GM12878 (cell line): ENCODE measurements around the gene GH2. TPM values are rescaled to one million over a fixed set of nuclear protein-coding genes. Genes with fewer than 3 reads are reported as not detected.
"Not testable (repeated sequence)": the region's sequence is repeated elsewhere in the genome, so short reads cannot be mapped to it uniquely, and the experiment has no call there.

Experiments used
- ATAC-seq: fragments of 200-7000 bp; cut with Tn5 transposase; 3 replicates; pipeline ENCODE4 v1.9.1; 2020; ENCODE audit warnings: mild to moderate bottlenecking, moderate library complexity
- BruUV-seq: library from RNA; stranded (reverse); fragments of 400-500 nt; replicated peaks from 2 replicates; lab custom pipeline; 2021; lab: Mats Ljungman, UMichigan
- CTCF ChIA-PET: fragments of 300-600 bp; sonication (Branson Sonifier 250); formaldehyde crosslinking; extraction: SDS; loops from one replicate; lab custom pipeline; 2021; ENCODE audit warnings: inconsistent platforms; lab: Yijun Ruan, JAX
- POLR2A ChIA-PET: fragments of 350-600 bp; formaldehyde crosslinking; extraction: SDS; loops from one replicate; lab custom pipeline; 2021; ENCODE audit warnings: inconsistent platforms; lab: Charles Lee
- RAD21 ChIA-PET: fragments of 300-600 bp; sonication (Branson Sonifier 250); formaldehyde crosslinking; loops from one replicate; lab custom pipeline; 2023; ENCODE audit warnings: antibody characterized with exemption; ENCODE audit not compliant: unreplicated experiment; lab: Charles Lee
- SMC1A ChIA-PET: fragments of 300-600 bp; sonication (Branson Sonifier 250); formaldehyde crosslinking; loops from one replicate; lab custom pipeline; 2023; ENCODE audit not compliant: unreplicated experiment, uncharacterized antibody; lab: Charles Lee
- DNase-seq: peaks from one replicate; pipeline ENCODE4 v3.0.0-alpha.2; 2011; ENCODE audit warnings: low read depth, low spot score
- FAIRE-seq: peaks from 3 replicates; lab custom pipeline; 2011; peaks lifted over from hg19 to GRCh38; lab: Jason Lieb, UNC
- H2AFZ ChIP-seq: 2 replicates; pipeline ENCODE4 v1.6.0; 2011; ENCODE audit warnings: low read depth, low read length, control low read depth; ENCODE audit not compliant: control insufficient read depth
- H3K27ac ChIP-seq: 2 replicates; pipeline ENCODE4 v1.5.1; 2011; ENCODE audit warnings: control low read depth; ENCODE audit not compliant: control insufficient read depth, insufficient read depth
- H3K27me3 ChIP-seq, 2 experiments: replicated peaks in 1 of 2; 2 replicates each; pipeline versions ENCODE4 v1.6.0 to v1.6.1; 2011; ENCODE audit warnings: low read length in 1 of 2; ENCODE audit not compliant: control insufficient read depth in 2 of 2, insufficient read depth in 2 of 2
- H3K36me3 ChIP-seq, 2 experiments: 2 replicates each; pipeline ENCODE4 v1.5.1; 2011; ENCODE audit warnings: low read length in 1 of 2; ENCODE audit not compliant: control insufficient read depth in 2 of 2, insufficient read depth in 2 of 2
- H3K4me1 ChIP-seq: 2 replicates; pipeline ENCODE4 v1.6.1; 2011; ENCODE audit warnings: mild to moderate bottlenecking, low read length, moderate library complexity, mixed read lengths; ENCODE audit not compliant: control insufficient read depth, insufficient read depth
- H3K4me2 ChIP-seq: 2 replicates; pipeline ENCODE4 v1.6.0; 2011; ENCODE audit warnings: control low read depth; ENCODE audit not compliant: control insufficient read depth, insufficient read depth
- H3K4me3 ChIP-seq: fragments of 200-600 bp; sonication (generic); 2 replicates; pipeline ENCODE4 v1.5.1; 2016
- H3K79me2 ChIP-seq: 2 replicates; pipeline ENCODE4 v1.6.0; 2011; ENCODE audit warnings: low read length; ENCODE audit not compliant: control insufficient read depth, insufficient read depth
- H3K9ac ChIP-seq: 2 replicates; pipeline ENCODE4 v1.8.0; 2011; ENCODE audit warnings: low read length, control low read depth, mixed read lengths; ENCODE audit not compliant: control insufficient read depth, insufficient read depth
- H3K9me3 ChIP-seq: replicated peaks from 3 replicates; pipeline ENCODE4 v1.5.1; 2011; ENCODE audit warnings: mild to moderate bottlenecking, low read length; ENCODE audit not compliant: control insufficient read depth, insufficient read depth
- H4K20me1 ChIP-seq: 2 replicates; pipeline ENCODE4 v1.6.0; 2011; ENCODE audit not compliant: control insufficient read depth, insufficient read depth
- CTCF ChIP-seq, 3 experiments: IDR thresholded peaks in 2 of 3; conservative IDR thresholded peaks in 1 of 3; 2 replicates each; pipeline ENCODE4 v1.5.1; 2011; ENCODE audit warnings: low read depth in 3 of 3, low read length in 3 of 3, mild to moderate bottlenecking in 3 of 3, control low read depth in 2 of 3, moderate library complexity in 2 of 3, inconsistent platforms in 1 of 3, mixed read lengths in 1 of 3; ENCODE audit not compliant: control insufficient read depth in 2 of 3, insufficient read depth in 1 of 3; ENCODE audit errors: extremely low read depth in 1 of 3
- WGBS: methylation state at CpG from one replicate; pipeline ENCODE4 v1.1.6; 2016; ENCODE audit warnings: low lambda C conversion rate; ENCODE audit not compliant: insufficient replicate concordance, insufficient coverage; ENCODE audit errors: missing lambda C conversion rate; 5-methylcytosine and 5-hydroxymethylcytosine counted together
- in situ Hi-C: fragments of 300-500 bp; cut with MboI; formaldehyde crosslinking; loops from 9 replicates; pipeline ENCODE4 v1.14.3; 2018; ENCODE audit warnings: mixed read lengths
- intact Hi-C: fragments of 100-400 bp; cut with micrococcal nuclease; formaldehyde crosslinking; loops from one replicate; pipeline ENCODE4 v1.14.2; 2022; ENCODE audit not compliant: unreplicated experiment
- polyA plus RNA-seq, 11 experiments: library from polyadenylated mRNA; depleted of rRNA in 4 of 11; unstranded in 6 of 11; stranded (reverse) in 5 of 11; fragments of >200 nt; fragmentation: Nextera tagmentation in 4 of 11; fragmentation: Illumina TruSeq in 1 of 11; extraction: Ambion mirVana in 4 of 11; extraction: Trizol in 1 of 11; gene quantifications; 1 replicate in 1 of 11; 2 replicates in 10 of 11; pipeline versions ENCODE4 v1.2.1 to v1.2.3, GENCODE V29; 2011 to 2016; ENCODE audit warnings: inconsistent platforms in 2 of 11, missing spikeins in 2 of 11, low read depth in 1 of 11
- total RNA-seq, 4 experiments: library from RNA; depleted of rRNA in 3 of 4; stranded (reverse); fragments of >200 nt in 3 of 4; fragmentation: Illumina TruSeq in 1 of 4; extraction: Trizol in 1 of 4; gene quantifications; 2 replicates each; pipeline versions ENCODE4 v1.2.1 to v1.2.3, GENCODE V29; 2013 to 2021

GH2 gene
- total and polyA plus RNA-seq, 10 of the 15 experiments (the other 5 are each of a cell fraction or from before 2014, with no cell fraction given) = not detected

- H4K20me1 ChIP-seq, POLR2A ChIA-PET, in situ Hi-C loops, H3K27ac ChIP-seq, H3K4me2 ChIP-seq, H3K27me3 ChIP-seq, H3K79me2 ChIP-seq, H3K4me3 ChIP-seq, DNase-seq, H3K36me3 ChIP-seq, H3K9me3 ChIP-seq, H3K9ac ChIP-seq, H2AFZ ChIP-seq, intact Hi-C loops, FAIRE-seq, BruUV-seq, H3K4me1 ChIP-seq: not testable (repeated sequence)
- ATAC-seq = peak; percentile 93
- ChIA-PET SMC1A (interaction anchor here (1.0 to 2.4 kb wide), 5 partner anchors 18 to 362 kb away, joined by 3 to 8 read pairs (median 4); no protein-coding TSS in a partner anchor), CTCF (interaction anchor here (0.6 to 5.1 kb wide), 20 partner anchors 9 to 654 kb away, joined by 3 to 49 read pairs (median 4); partner anchors contain the start of genes CSHL1 and GH2), RAD21 (interaction anchor here (1.0 to 1.5 kb wide), 2 partner anchors 62 to 141 kb away, joined by 3 read pairs; no protein-coding TSS in a partner anchor)
- 6% methylated on average over 13 of the region's 13 CpGs for WGBS
- TF ChIP-seq CTCF (IDR thresholded peaks at IDR 0.05 in 2 of 3, conservative IDR thresholded peaks at IDR 0.05 in 1 of 3; ENCODE audit: control insufficient read depth in 2 of 3, extremely low read depth in 1 of 3, insufficient read depth in 1 of 3, low read depth in 3 of 3, low read length in 3 of 3) = peak; percentile 28 to 41 (median 31); a peak in 3 of 6 replicates
These were observed 7.5 kb upstream of the GH2 start for GRCh38 chr17:63889026-63889848.

GRCh38 chr17:63885119-63885518 lies 3.4 kb upstream of the GH2 start:
- DNase-seq, H3K27ac ChIP-seq, RAD21 ChIA-PET, intact Hi-C loops, H3K4me3 ChIP-seq, SMC1A ChIA-PET, H3K4me1 ChIP-seq, H3K36me3 ChIP-seq, H4K20me1 ChIP-seq, CTCF ChIA-PET, H3K27me3 ChIP-seq, BruUV-seq, H3K79me2 ChIP-seq, in situ Hi-C loops, H3K9me3 ChIP-seq, ATAC-seq, POLR2A ChIA-PET, H2AFZ ChIP-seq, H3K4me2 ChIP-seq, FAIRE-seq, H3K9ac ChIP-seq: not testable (repeated sequence)
- 62% methylated on average over 11 of the region's 11 CpGs for WGBS

GRCh38 chr17:63882626-63883126 lies 932 bp upstream of the GH2 start:
- H3K9me3 ChIP-seq, intact Hi-C loops, H3K36me3 ChIP-seq, H4K20me1 ChIP-seq, H3K9ac ChIP-seq, H3K27ac ChIP-seq, DNase-seq, H2AFZ ChIP-seq, POLR2A ChIA-PET, FAIRE-seq, H3K27me3 ChIP-seq, ATAC-seq, BruUV-seq, in situ Hi-C loops, H3K4me2 ChIP-seq, H3K79me2 ChIP-seq, H3K4me3 ChIP-seq, RAD21 ChIA-PET, H3K4me1 ChIP-seq: not testable (repeated sequence)
- ChIA-PET SMC1A (interaction anchor here (1.4 kb wide), 1 partner anchor 251 kb away, joined by 3 read pairs; no protein-coding TSS in a partner anchor), CTCF (interaction anchor here (0.7 to 2.3 kb wide), 6 partner anchors 13 to 147 kb away, joined by 3 to 11 read pairs (median 5); no protein-coding TSS in a partner anchor)
- WGBS = 50% methylated on average over 9 of the region's 9 CpGs
